ENCODE data around the gene NUP42. TPM values are rescaled to one million over a fixed set of nuclear protein-coding genes. Genes with fewer than 3 reads are reported as not detected.

Gene NUP42
- total and polyA plus RNA-seq, 10 of the 15 experiments (the other 5 are each of a cell fraction or from before 2014, with no cell fraction given) = 48.6 to 124 (median 74.3) TPM

DNA sequence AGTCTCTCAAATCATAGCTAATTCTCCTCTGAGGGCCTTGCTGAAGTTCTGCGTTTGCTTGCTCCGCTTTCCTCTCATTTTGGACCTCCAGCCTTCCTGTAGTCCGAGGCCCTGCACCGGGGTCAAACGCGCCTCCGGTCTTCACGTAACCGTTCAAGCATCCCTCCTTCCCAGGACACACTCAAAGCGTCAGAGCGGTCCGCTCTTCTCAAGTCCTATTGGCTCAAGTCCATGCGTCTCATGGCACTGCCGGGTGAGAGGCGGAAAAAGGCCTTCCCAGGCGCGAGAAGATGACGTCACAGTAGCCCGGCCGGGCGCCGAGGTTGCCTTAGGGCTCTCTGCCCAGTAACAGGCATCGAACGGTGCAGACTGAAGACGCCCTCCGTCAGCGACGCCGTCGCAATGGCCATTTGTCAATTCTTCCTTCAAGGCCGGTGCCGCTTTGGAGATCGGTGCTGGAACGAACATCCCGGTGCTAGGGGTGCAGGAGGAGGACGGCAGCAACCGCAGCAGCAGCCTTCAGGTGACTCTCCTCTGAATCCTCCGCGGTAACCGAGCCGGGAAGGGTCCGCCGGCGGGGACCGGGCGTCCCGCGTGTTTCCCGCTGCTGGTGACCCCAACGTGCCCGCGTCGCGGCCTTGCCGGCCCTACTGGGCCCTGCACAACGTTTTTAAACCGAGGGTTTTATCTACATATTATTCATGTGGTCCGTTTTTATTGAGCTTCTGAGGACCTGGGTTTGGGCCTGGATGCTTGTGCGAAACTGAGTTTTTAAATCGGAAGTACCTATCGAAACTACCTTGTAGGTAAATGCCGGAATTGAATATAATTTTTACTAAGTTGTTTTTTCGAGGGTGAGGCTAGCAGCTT lies at the start of gene NUP42 (continued):
- TF ChIP-seq TARDBP (IDR thresholded peaks at IDR 0.05; ENCODE audit: borderline replicate concordance) = no peak
- no peak for TF ChIP-seq MTA3 (IDR thresholded peaks at IDR 0.05; ENCODE audit: borderline replicate concordance, low read length)
- peak; percentile 27; the same call in 1 of the 2 replicates for TF ChIP-seq PAX5 (IDR thresholded peaks at IDR 0.05; ENCODE audit: borderline replicate concordance, low read depth, low read length)
- no peak for TF ChIP-seq ZNF622 (IDR thresholded peaks at IDR 0.05)
- TF ChIP-seq SMC3 (IDR thresholded peaks at IDR 0.05; ENCODE audit: borderline replicate concordance, low read length) = no peak
- no peak for TF ChIP-seq CBX5 (IDR thresholded peaks at IDR 0.05; ENCODE audit: low read depth)
- TF ChIP-seq CHD4 (IDR thresholded peaks at IDR 0.05) = no peak
- TF ChIP-seq GATAD2B (conservative IDR thresholded peaks at IDR 0.05; ENCODE audit: low read depth) = peak; percentile 79
- TF ChIP-seq POLR2AphosphoS5 (IDR thresholded peaks at IDR 0.05; ENCODE audit: low read length) = peak; percentile 96
- TF ChIP-seq YBX1 (IDR thresholded peaks at IDR 0.05) = no peak
- TF ChIP-seq GABPA (IDR thresholded peaks at IDR 0.05; ENCODE audit: low read depth) = no peak
- no peak; the same call in none of the 2 replicates for TF ChIP-seq NKRF (conservative IDR thresholded peaks at IDR 0.05)
- peak; percentile 84; the same call in 1 of the 2 replicates for TF ChIP-seq PKNOX1 (IDR thresholded peaks at IDR 0.05)
- peak; percentile 63; the same call in 1 of the 2 replicates for TF ChIP-seq HDGF (IDR thresholded peaks at IDR 0.05)
- TF ChIP-seq HDAC2 (IDR thresholded peaks at IDR 0.05) = 0 out of 2 replicates have a peak, but pooled peaks have one; percentile 58
- TF ChIP-seq RAD51 (IDR thresholded peaks at IDR 0.05) = no peak
- no peak for TF ChIP-seq ESRRA (IDR thresholded peaks at IDR 0.05; ENCODE audit: low read length)
- TF ChIP-seq, protein P1, sequence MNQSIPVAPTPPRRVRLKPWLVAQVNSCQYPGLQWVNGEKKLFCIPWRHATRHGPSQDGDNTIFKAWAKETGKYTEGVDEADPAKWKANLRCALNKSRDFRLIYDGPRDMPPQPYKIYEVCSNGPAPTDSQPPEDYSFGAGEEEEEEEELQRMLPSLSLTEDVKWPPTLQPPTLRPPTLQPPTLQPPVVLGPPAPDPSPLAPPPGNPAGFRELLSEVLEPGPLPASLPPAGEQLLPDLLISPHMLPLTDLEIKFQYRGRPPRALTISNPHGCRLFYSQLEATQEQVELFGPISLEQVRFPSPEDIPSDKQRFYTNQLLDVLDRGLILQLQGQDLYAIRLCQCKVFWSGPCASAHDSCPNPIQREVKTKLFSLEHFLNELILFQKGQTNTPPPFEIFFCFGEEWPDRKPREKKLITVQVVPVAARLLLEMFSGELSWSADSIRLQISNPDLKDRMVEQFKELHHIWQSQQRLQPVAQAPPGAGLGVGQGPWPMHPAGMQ (IDR thresholded peaks at IDR 0.05; ENCODE audit: borderline replicate concordance) = no peak
- TF ChIP-seq, protein P2, sequence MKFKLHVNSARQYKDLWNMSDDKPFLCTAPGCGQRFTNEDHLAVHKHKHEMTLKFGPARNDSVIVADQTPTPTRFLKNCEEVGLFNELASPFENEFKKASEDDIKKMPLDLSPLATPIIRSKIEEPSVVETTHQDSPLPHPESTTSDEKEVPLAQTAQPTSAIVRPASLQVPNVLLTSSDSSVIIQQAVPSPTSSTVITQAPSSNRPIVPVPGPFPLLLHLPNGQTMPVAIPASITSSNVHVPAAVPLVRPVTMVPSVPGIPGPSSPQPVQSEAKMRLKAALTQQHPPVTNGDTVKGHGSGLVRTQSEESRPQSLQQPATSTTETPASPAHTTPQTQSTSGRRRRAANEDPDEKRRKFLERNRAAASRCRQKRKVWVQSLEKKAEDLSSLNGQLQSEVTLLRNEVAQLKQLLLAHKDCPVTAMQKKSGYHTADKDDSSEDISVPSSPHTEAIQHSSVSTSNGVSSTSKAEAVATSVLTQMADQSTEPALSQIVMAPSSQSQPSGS (IDR thresholded peaks at IDR 0.05; ENCODE audit: low read length) = peak; percentile 63
- no peak for TF ChIP-seq SMAD1 (IDR thresholded peaks at IDR 0.05; ENCODE audit: low read depth, partially characterized antibody)
- TF ChIP-seq CHD1 (IDR thresholded peaks at IDR 0.05; ENCODE audit: low read depth, low read length) = no peak
- TF ChIP-seq EZH2 (IDR thresholded peaks at IDR 0.05; ENCODE audit: borderline replicate concordance, control insufficient read depth, low read depth, low read length) = no peak
- 0 out of 2 replicates have a peak, but pooled peaks have one; percentile 26 for TF ChIP-seq BRCA1 (IDR thresholded peaks at IDR 0.05; ENCODE audit: low read depth, low read length)
- TF ChIP-seq RCOR1 (conservative IDR thresholded peaks at IDR 0.05; ENCODE audit: low read depth, low read length) = no peak
- peak; percentile 64; the same call in 1 of the 2 replicates for TF ChIP-seq DPF2 (IDR thresholded peaks at IDR 0.05)
